Left forelimb (tissue), 1 donor: ENCODE data around the gene CD34.
"Not testable (repeated sequence)": the region's sequence is repeated elsewhere in the genome, so short reads cannot be mapped to it uniquely, and the experiment has no call there.

Experiments
- DNase-seq: peaks from one replicate; pipeline ENCODE4 v3.0.0-alpha.2; 2018; ENCODE audit warnings: low spot score

The CD34 gene

GRCh38 chr1:207933205-207933800 is 22.4 kb upstream of the CD34 start:
- DNase-seq: no peak

GRCh38 chr1:207926984-207927383 is 16.1 kb upstream of the CD34 start:
- no peak for DNase-seq

GRCh38 chr1:207925969-207926368 is 15.0 kb upstream of the CD34 start:
- DNase-seq: not testable (repeated sequence)

- no peak for DNase-seq
Observed at GRCh38 chr1:207925210-207925609, 14.3 kb upstream of the CD34 start.

DNA sequence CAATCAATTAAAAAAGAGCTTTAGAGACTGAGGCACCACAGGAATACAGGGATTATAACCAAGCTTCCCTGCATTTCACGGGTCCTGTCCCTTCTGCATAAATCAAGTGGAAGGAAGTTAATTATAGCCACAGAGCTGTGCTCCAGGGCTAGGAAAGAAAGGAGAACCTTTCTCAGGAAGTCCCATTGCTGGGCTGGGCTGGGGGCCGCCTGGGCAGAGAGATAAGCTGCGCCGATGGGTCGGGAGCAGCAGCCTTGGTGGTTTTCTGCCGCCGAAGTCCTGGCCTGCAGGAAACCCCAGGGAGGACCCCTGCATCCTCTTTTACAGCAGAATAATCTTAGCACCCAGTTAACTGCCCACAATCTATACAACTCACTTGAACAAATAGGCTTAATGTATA is 12.6 kb upstream of the CD34 start:
- no peak for DNase-seq

DNA sequence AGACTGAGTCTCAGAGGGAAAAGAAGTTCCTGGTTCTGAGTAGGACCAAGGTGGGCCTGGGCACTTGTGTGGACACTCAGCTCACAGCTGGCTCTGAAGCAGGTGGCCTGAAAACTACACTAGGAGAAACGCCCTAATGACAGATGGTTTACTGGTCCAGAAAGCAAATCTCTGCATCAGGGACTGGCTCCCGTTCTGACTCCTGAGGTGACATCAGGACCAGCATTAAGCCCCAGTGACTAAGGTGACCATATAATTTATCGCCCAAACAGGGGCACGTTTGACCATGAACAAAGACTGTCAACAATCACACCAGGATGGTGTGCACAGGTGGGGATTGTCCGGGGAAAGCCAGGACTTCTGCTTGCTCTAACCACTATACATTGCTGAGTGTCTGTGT is 12.2 kb upstream of the CD34 start:
- no peak for DNase-seq

- no peak for DNase-seq
Observed at GRCh38 chr1:207922554-207922953, 11.6 kb upstream of the CD34 start.

DNA sequence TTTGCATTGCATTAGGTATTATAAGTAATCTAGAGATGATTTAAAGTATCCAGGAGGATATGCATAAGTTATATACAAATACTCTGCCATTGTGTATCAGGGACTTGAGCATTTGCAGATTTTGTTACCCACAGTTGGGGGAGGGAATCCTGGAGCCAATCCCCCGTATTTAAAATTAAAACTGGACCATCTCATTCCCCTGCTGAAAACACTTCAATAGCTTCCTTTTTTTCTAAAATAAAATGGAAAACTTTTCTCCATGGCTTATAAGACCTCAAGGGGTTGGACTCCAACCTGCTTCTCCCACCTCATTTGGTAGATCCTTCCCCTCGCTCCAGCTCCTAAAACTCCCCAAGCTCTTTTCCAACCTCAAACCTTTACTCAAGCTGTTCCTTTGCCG is 10.4 kb upstream of the CD34 start:
- no peak for DNase-seq

GRCh38 chr1:207920444-207921021 is 9.6 kb upstream of the CD34 start:
- no peak for DNase-seq

GRCh38 chr1:207919523-207920170 is 8.7 kb upstream of the CD34 start:
- no peak for DNase-seq

DNA sequence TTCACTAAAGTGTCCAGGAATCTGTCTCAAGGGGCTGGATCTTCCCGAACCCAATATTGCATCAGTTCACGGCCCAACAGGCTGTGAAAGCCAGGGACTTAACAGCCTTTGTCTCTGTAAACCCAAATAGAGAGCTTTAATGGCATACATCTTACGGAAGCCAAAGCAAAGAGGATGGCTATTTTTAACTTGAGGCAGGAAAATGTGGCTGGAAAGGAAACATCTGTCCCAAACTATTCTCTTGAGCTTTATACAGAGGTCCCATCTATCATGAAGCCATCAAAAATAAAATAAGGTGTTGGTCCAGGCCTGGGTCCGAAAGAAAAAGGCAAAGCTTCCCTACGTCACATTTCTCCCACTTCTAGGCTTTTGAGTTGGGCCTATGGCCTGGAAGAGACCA is 7.7 kb upstream of the CD34 start:
- DNase-seq: no peak

DNA sequence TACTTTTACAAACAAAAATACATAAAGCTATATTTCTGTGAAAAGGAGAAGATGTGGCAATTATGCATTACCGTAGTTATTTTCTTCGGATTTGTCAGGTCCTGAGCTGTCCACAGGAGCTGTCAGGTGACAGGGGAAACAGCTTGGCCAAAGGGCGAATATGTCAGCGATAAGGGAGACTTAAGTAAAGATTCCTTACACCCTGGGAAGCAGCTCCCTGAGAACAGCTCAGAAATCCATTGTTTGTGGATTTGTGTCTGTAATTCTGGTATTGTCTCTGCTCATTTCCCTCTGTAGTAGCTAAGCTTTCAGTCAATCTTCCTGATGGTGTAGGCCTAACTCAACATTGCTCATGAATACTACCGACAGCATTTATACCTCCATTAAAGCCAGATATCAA is 7.1 kb upstream of the CD34 start:
- no peak for DNase-seq

DNA sequence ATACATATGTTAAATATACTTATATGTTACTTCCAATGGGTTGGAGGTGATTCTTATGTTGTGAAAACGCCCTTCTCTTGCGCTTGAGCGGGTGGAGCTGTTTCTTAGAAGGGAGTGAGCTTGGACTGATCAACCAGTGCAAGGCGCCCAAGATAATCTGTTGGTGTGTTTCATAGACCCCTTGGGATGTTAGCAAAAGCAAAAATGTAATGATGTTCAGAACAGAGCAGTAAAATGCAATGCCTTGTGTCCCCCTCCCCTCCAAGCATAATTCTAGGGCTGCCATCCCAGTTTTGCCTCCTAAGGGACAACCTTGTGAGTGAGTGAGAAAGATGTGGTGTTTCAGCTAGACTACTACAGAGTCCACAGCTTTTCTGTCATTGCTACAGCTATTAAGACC is 6.2 kb upstream of the CD34 start:
- no peak for DNase-seq

DNA sequence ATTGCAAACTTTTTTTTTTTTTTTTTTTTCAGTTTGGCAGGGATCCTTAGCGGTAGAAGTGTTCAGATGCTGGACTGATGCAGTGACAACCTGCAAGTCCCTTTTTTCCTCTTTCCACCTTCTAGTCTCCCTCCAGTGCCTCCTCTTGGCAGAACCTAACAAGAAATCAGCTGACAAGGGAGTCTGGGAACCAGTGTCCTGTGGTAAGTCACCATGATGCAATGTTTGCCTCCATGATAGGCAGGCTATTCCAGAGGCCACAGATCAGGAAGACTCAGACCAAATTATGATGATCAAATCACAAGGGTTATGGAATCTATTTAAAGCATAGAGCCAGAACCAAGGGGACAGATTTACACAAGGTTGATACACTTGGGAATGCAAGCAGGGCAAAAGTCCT is 3.0 kb upstream of the CD34 start:
- no peak for DNase-seq

- no peak for DNase-seq
Observed at GRCh38 chr1:207911856-207912760, 1.2 kb upstream of the CD34 start.

DNA sequence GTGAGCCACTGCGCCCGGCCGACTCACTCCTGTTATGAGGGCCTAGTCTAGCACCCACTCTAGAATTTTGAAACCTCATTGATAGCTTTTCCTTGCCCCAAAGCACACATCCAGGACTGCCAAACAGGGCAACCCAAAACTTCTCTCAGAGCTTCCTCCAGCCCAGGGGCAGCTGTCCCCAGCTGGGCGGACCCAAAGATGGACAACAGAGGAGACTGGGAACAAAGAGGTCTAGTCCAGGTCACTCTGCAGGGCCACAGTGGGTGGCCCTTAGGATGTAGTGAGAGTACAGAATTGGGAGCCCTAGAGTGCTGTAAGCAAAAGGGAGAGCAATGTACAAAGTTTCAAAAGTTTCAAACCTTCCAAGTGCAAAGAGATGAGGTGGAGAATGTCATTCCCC is 1.2 kb downstream of the CD34 start:
- no peak for DNase-seq

GRCh38 chr1:207908107-207908734 is 2.7 kb downstream of the CD34 start:
- no peak for DNase-seq

- DNase-seq: no peak
Observed at GRCh38 chr1:207904391-207904790, 6.5 kb downstream of the CD34 start.

DNA sequence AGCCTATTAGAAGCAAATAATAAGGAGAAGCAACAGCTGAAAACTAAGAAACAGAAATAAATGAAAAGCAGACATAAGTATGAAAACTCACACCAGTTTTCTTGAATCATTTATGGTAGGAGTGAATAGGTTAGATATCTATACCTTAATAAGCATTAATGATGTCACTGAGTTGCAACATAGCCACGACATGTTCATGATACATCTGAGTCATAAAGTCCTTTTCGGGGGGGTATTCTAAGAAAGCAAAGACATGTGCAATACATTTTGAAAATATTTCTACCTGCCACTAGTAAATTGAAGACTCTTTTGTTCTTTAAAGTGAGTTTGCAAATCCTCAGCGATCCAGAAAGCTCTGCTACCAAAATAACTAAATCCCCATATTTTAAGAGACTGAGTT is 7.2 kb downstream of the CD34 start:
- no peak for DNase-seq

DNA sequence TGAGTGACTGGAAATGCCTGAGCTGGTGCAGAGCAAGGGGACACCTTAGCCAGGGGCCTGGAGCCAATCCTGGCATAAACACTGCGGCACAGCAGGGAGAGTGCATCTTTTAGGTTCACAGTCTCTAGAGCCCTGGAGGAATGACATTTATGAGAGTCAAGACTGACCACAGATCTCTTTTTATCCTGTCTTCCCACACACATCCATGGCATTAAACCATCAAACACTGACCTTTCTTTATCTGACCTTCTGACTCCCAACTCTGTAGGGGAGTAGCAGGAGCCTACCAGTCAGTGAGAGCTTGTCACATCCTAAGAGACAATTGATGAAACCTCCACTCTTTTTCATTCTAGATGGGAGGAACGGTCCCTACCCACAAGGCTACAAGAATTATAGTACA is 7.9 kb downstream of the CD34 start:
- no peak for DNase-seq

GRCh38 chr1:207902566-207902965 is 8.4 kb downstream of the CD34 start:
- DNase-seq: no peak

GRCh38 chr1:207901041-207901653 is 9.8 kb downstream of the CD34 start:
- DNase-seq: no peak
